HCT116 (cell line): Measurements from ENCODE around the gene STRC. TPM values are rescaled to one million over a fixed set of nuclear protein-coding genes. Genes with fewer than 3 reads are reported as not detected.
"Not testable (repeated sequence)": the region's sequence is repeated elsewhere in the genome, so short reads cannot be mapped to it uniquely, and the experiment has no call there.

Source experiments
- ATAC-seq: fragments of 200-7000 bp; cut with Tn5 transposase; 2 replicates; pipeline ENCODE4 v1.9.1; 2020; ENCODE audit warnings: mild to moderate bottlenecking, moderate library complexity
- BruUV-seq: library from RNA; stranded (reverse); fragments of 400-500 nt; replicated peaks from 2 replicates; lab custom pipeline; 2021; lab: Mats Ljungman, UMichigan
- CTCF ChIA-PET: fragments of 300-600 bp; sonication (Branson Sonifier 250); formaldehyde crosslinking; loops from one replicate; lab custom pipeline; 2021; ENCODE audit warnings: antibody characterized with exemption; lab: Charles Lee
- POLR2A ChIA-PET: fragments of 300-600, 350-600 bp; sonication (Branson Sonifier 250); formaldehyde crosslinking; loops from one replicate; lab custom pipeline; 2021; ENCODE audit warnings: antibody characterized with exemption; lab: Charles Lee
- RAD21 ChIA-PET, 2 experiments: fragments of 300-600 bp; sonication (Branson Sonifier 250); formaldehyde crosslinking; loops; one replicate each; lab custom pipeline; 2023; ENCODE audit warnings: low total read pairs in 2 of 2; ENCODE audit not compliant: uncharacterized antibody in 2 of 2, unreplicated experiment in 2 of 2, low non-redundant PET in 1 of 2; lab: Charles Lee
- DNase-seq: peaks from one replicate; pipeline ENCODE4 v3.0.0-alpha.2; 2010; ENCODE audit warnings: low read depth, low spot score
- H2AFZ ChIP-seq: fragments of 200-600 bp; shearing (Covaris generic), sonication (generic); 2 replicates; pipeline ENCODE4 v1.6.1; 2017; ENCODE audit warnings: low read depth, mixed run types, mixed read lengths, antibody characterized with exemption, low read length; ENCODE audit not compliant: poor library complexity, severe bottlenecking
- H3K27ac ChIP-seq: 2 replicates; pipeline ENCODE4 v1.5.1; 2012; ENCODE audit warnings: low read depth, low read length
- H3K27me3 ChIP-seq: fragments of 200-600 bp; sonication (generic); 2 replicates; pipeline ENCODE4 v1.6.1; 2016; ENCODE audit warnings: mixed run types, low read length, mixed read lengths; ENCODE audit not compliant: insufficient read depth
- H3K36me3 ChIP-seq, 2 experiments: fragments of 200-500 bp in 1 of 2; fragments of 200-600 bp in 1 of 2; sonication (Bioruptor generic) in 1 of 2; sonication (generic) in 1 of 2; 2 replicates each; pipeline versions ENCODE4 v1.5.1 to v1.6.1; 2014 to 2016; ENCODE audit warnings: low read length in 2 of 2, inconsistent platforms in 1 of 2, mixed read lengths in 1 of 2, mixed run types in 1 of 2; ENCODE audit not compliant: insufficient read depth in 2 of 2, control insufficient read depth in 1 of 2
- H3K4me1 ChIP-seq, 2 experiments: fragments of 200-600 bp in 1 of 2; sonication (generic) in 1 of 2; 2 replicates each; pipeline versions ENCODE4 v1.5.1 to v1.6.1; 2012 to 2017; ENCODE audit warnings: low read length in 2 of 2, inconsistent platforms in 1 of 2, mild to moderate bottlenecking in 1 of 2, mixed read lengths in 1 of 2, mixed run types in 1 of 2, moderate library complexity in 1 of 2; ENCODE audit not compliant: insufficient read depth in 2 of 2, control insufficient read depth in 1 of 2
- H3K4me2 ChIP-seq: fragments of 200-600 bp; sonication (generic); 2 replicates; pipeline ENCODE4 v1.6.1; 2017; ENCODE audit warnings: mixed run types, low read length, mixed read lengths
- H3K4me3 ChIP-seq, 2 experiments: fragments of 200-600 bp in 1 of 2; sonication (generic) in 1 of 2; replicated peaks in 1 of 2; 2 replicates each; pipeline ENCODE4 v1.5.1; 2011 to 2016; ENCODE audit warnings: low read length in 2 of 2, control low read depth in 1 of 2, low read depth in 1 of 2, mild to moderate bottlenecking in 1 of 2, mixed read lengths in 1 of 2, mixed run types in 1 of 2
- H3K79me2 ChIP-seq: fragments of 200-600 bp; sonication (generic); 2 replicates; pipeline ENCODE4 v1.6.1; 2017; ENCODE audit warnings: mild to moderate bottlenecking, mixed run types, low read length, moderate library complexity, mixed read lengths; ENCODE audit not compliant: insufficient read depth
- H3K9ac ChIP-seq: fragments of 200-600 bp; sonication (generic); 2 replicates; pipeline ENCODE4 v1.6.1; 2016; ENCODE audit warnings: low read length, mixed read lengths
- H3K9me2 ChIP-seq: fragments of 200-600 bp; sonication (generic), shearing (Covaris generic); 2 replicates; pipeline ENCODE4 v1.6.1; 2017; ENCODE audit warnings: mixed run types, mild to moderate bottlenecking, moderate library complexity; ENCODE audit not compliant: insufficient read depth
- H3K9me3 ChIP-seq, 2 experiments: fragments of 200-500 bp in 1 of 2; fragments of 200-600 bp in 1 of 2; sonication (Bioruptor generic) in 1 of 2; sonication (generic) in 1 of 2; 2 replicates each; pipeline ENCODE4 v1.6.1; 2014 to 2017; ENCODE audit warnings: low read length in 2 of 2, mixed read lengths in 2 of 2, inconsistent platforms in 1 of 2, low read depth in 1 of 2, mild to moderate bottlenecking in 1 of 2, mixed run types in 1 of 2, moderate library complexity in 1 of 2; ENCODE audit not compliant: control insufficient read depth in 1 of 2, insufficient read depth in 1 of 2
- H4K20me1 ChIP-seq: fragments of 200-600 bp; sonication (generic), shearing (Covaris generic); 2 replicates; pipeline ENCODE4 v1.6.1; 2017; ENCODE audit warnings: mixed run types, mild to moderate bottlenecking, moderate library complexity; ENCODE audit not compliant: insufficient read depth
- intact Hi-C: fragments of 100-400 bp; cut with micrococcal nuclease; formaldehyde crosslinking; loops from 2 replicates; pipeline ENCODE4 v1.10.0; 2022
- total RNA-seq: library from RNA; stranded (reverse); gene quantifications from one replicate; pipeline ENCODE4 v1.2.1, GENCODE V29; 2021; ENCODE audit not compliant: unreplicated experiment

Gene STRC
- total RNA-seq, 1 experiment from 2014 or later: 0.91 TPM

DNA sequence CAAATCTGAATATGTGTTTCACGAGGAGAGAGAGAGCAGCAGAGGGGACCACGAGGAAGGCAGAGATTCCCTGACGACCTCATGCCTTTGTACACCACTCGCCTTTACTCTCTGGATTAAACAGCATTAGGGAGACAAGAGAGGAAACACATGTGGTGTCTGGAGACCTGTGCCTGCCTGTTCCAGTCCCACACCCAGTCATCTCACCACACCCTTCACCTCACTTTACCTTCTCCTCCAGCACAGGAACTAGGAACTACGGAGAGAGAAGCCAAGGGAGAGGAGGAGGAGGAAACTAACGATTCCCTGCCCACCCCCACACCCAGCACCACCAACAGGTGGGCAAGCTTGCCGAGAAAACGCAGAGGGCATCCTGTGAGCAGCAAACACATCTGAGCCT is 25.8 kb downstream of the STRC start:
- intact Hi-C loops, H3K9me2 ChIP-seq, DNase-seq, RAD21 ChIA-PET, CTCF ChIA-PET, H3K9ac ChIP-seq, H2AFZ ChIP-seq, H3K9me3 ChIP-seq, H3K79me2 ChIP-seq, BruUV-seq, H3K27me3 ChIP-seq, H3K4me1 ChIP-seq, H3K36me3 ChIP-seq, H4K20me1 ChIP-seq, H3K4me2 ChIP-seq, ATAC-seq, H3K27ac ChIP-seq, H3K4me3 ChIP-seq, POLR2A ChIA-PET: not testable (repeated sequence)

- H3K4me1 ChIP-seq, H3K79me2 ChIP-seq, H3K9ac ChIP-seq, intact Hi-C loops, H4K20me1 ChIP-seq, H3K36me3 ChIP-seq, BruUV-seq, H3K27me3 ChIP-seq, RAD21 ChIA-PET, DNase-seq, H3K4me3 ChIP-seq, CTCF ChIA-PET, H2AFZ ChIP-seq, H3K4me2 ChIP-seq, H3K27ac ChIP-seq, H3K9me2 ChIP-seq, H3K9me3 ChIP-seq, POLR2A ChIA-PET: not testable (repeated sequence)
- peak; percentile 82 for ATAC-seq
Observed at GRCh38 chr15:43589778-43590466, 28.7 kb downstream of the STRC start, which contains the start of gene PPIP5K1. PPIP5K1 (minus strand) TSS chr15:43590208; CDS start chr15:43584504, 5,704 bp downstream.

- H3K36me3 ChIP-seq, ATAC-seq, POLR2A ChIA-PET, H3K4me2 ChIP-seq, H3K79me2 ChIP-seq, H3K9me2 ChIP-seq, H3K9ac ChIP-seq, CTCF ChIA-PET, H3K4me1 ChIP-seq, H3K4me3 ChIP-seq, H3K27me3 ChIP-seq, DNase-seq, BruUV-seq, H3K27ac ChIP-seq, RAD21 ChIA-PET, intact Hi-C loops, H2AFZ ChIP-seq, H3K9me3 ChIP-seq, H4K20me1 ChIP-seq: not testable (repeated sequence)
Observed at GRCh38 chr15:43574607-43575006, 44.0 kb downstream of the STRC start.

DNA sequence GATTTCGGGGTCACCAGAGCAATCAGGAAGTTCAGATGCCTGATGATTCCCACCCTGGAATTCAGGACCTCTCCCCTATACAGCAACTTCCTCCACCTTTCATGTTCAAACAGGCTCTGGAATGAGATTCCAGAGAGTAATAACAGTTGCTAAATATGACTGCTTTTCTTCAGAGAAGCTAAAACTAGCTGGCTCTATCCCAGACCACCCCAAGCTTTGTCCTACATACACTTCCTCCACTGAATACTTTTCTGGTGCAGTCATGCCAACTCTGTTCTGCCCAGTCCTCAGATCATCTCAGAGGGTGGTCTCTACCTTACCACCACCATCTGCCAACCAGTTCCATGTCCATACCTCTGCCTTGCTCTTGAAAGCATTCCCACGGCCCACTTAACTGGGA is 52.0 kb downstream of the STRC start:
- H2AFZ ChIP-seq, BruUV-seq, DNase-seq, H3K9ac ChIP-seq, H3K9me2 ChIP-seq, H4K20me1 ChIP-seq, H3K4me3 ChIP-seq, intact Hi-C loops, RAD21 ChIA-PET, H3K79me2 ChIP-seq, POLR2A ChIA-PET, H3K9me3 ChIP-seq, H3K27ac ChIP-seq, ATAC-seq, H3K27me3 ChIP-seq, H3K36me3 ChIP-seq, CTCF ChIA-PET, H3K4me1 ChIP-seq, H3K4me2 ChIP-seq: not testable (repeated sequence)
